ENCODE results near the gene SHE. TPM values are rescaled to one million over a fixed set of nuclear protein-coding genes. Genes with fewer than 3 reads are reported as not detected.

Gene SHE
- total and polyA plus RNA-seq, 12 donors, result 7.9 to 19.6 (median 13.3) TPM

- intact Hi-C loops (cut with DNase I), result loop anchor here in 2 of 10 donors (10.0 kb wide), 2 partner anchors 99 to 431 kb away; no protein-coding TSS in a partner anchor
- H3K4me1 ChIP-seq, result peaks cover 3 to 49% (median 11%) of the 10 kb centered on the region in 9 donors
- H3K9me3 ChIP-seq, result no peaks in the 10 kb centered on the region
- H3K4me3 ChIP-seq, result no peak overlapping the region
- DNase-seq (no peak), ATAC-seq (peak; percentile 53 to 84 (median 76))
- 56 to 64% methylated on average over 5 of the region's 5 CpGs for WGBS, 2 donors
- peaks cover 0 to 75% (median 5%) of the 10 kb centered on the region in 9 donors for H3K36me3 ChIP-seq
- TF ChIP-seq CTCF (IDR thresholded peaks at IDR 0.05), result no peak
- H3K27me3 ChIP-seq, result no peaks in the 10 kb centered on the region
- H3K27ac ChIP-seq, result peak overlapping the region in 5 of 10 donors; percentile 10 to 77 (median 15)
Observed at GRCh38 chr1:154453574-154454352, 48.4 kb downstream of the SHE start.

- ATAC-seq (peak in 2 of 8 donors; percentile 14 to 50), DNase-seq (no peak)
Observed at GRCh38 chr1:154453161-154453560, 49.1 kb downstream of the SHE start.

GRCh38 chr1:154448331-154448811 is 53.8 kb downstream of the SHE start:
- Histone ChIP-seq H3K27ac (peak overlapping the region in 1 of 10 donors; percentile 31), H3K4me1 (peaks cover 2 to 13% (median 7%) of the 10 kb centered on the region in 9 donors), H3K36me3 (peaks cover 0 to 78% (median 5%) of the 10 kb centered on the region in 9 donors), H3K9me3 (no peaks in the 10 kb centered on the region), H3K4me3 (no peak overlapping the region), H3K27me3 (no peaks in the 10 kb centered on the region)
- DNase-seq (peak in 1 of 2 donors; percentile 39), ATAC-seq (peak; percentile 22 to 87 (median 76))
- 68% methylated on average over 7 of the region's 7 CpGs for WGBS, 2 donors
- intact Hi-C loops (cut with DNase I), result loop anchor here in 2 of 10 donors (5.0 to 10.0 kb wide), 2 partner anchors 41 to 104 kb away; partner anchors contain the start of gene IL6R (in 1 of the 2)
- TF ChIP-seq CTCF (IDR thresholded peaks at IDR 0.05), result no peak

More at GRCh38 chr1:154453161-154453560, 49.1 kb downstream of the SHE start:
- H3K27ac ChIP-seq, result peak overlapping the region in 4 of 10 donors; percentile 10 to 77 (median 21)
- intact Hi-C loops (cut with DNase I), result loop anchor here in 2 of 10 donors (10.0 kb wide), 2 partner anchors 98 to 432 kb away; no protein-coding TSS in a partner anchor
- H3K36me3 ChIP-seq, result peaks cover 0 to 75% (median 5%) of the 10 kb centered on the region in 9 donors
- peaks cover 3 to 49% (median 11%) of the 10 kb centered on the region in 9 donors for H3K4me1 ChIP-seq
- H3K9me3 ChIP-seq, result no peaks in the 10 kb centered on the region
- H3K4me3 ChIP-seq, result no peak overlapping the region
- WGBS, 2 donors, result 75 to 85% methylated on average over 5 of the region's 5 CpGs
- no peak for TF ChIP-seq CTCF (IDR thresholded peaks at IDR 0.05)
- no peaks in the 10 kb centered on the region for H3K27me3 ChIP-seq

- TF ChIP-seq CTCF (IDR thresholded peaks at IDR 0.05), result no peak
- WGBS, 2 donors, result 93 to 95% methylated on average over 6 of the region's 6 CpGs
- intact Hi-C loops (cut with DNase I), result loop anchor here in 2 of 10 donors (5.0 to 10.0 kb wide), 2 partner anchors 39 to 102 kb away; partner anchors contain the start of gene IL6R (in 1 of the 2)
- Histone ChIP-seq H3K4me1 (peaks cover 0 to 6% (median 0%) of the 10 kb centered on the region in 9 donors), H3K27me3 (no peaks in the 10 kb centered on the region), H3K27ac (no peak overlapping the region), H3K9me3 (no peaks in the 10 kb centered on the region), H3K36me3 (peaks cover 0 to 78% (median 5%) of the 10 kb centered on the region in 9 donors), H3K4me3 (no peak overlapping the region)
- ATAC-seq, result no peak
- no peak for DNase-seq
Observed at GRCh38 chr1:154446789-154447188, 55.4 kb downstream of the SHE start.
